ENCODE results near the gene RPS15.

The RPS15 gene

DNA sequence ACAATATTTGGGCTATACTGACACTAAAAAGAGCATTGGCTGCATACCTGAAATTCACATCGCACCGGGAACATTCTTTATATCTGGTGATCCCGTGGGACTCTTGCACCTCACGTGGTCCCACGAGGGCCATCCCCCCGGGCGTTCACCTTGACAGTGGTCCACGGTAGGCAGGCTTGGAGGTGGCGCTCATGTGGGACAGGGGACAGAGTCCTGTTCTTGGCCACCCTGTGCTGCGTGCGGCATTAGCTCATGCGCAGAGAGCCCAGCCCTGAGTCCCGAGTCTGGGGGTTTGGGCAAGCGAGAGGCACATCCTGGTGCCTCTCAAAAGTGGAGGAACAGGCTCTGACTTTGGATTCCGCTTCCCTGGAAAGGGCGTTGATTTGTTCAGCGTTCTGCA lies 44.4 kb upstream of the RPS15 start:
- Histone ChIP-seq H3K27me3 (ENCODE audit: control insufficient read depth, low read length) (no peaks in the 10 kb centered on the region), H3K79me2 (ENCODE audit: control insufficient read depth, low read length) (no peaks in the 10 kb centered on the region), H3K36me3 (ENCODE audit: control insufficient read depth, low read length) (peaks cover 36% of the 10 kb centered on the region), H3K4me2 (ENCODE audit: low read length) (no peak overlapping the region), H4K20me1 (ENCODE audit: control insufficient read depth, insufficient read depth, low read depth, low read length) (no peaks in the 10 kb centered on the region; the same call in 1 of the 2 replicates), H3F3A (ENCODE audit: control insufficient read depth, insufficient read depth) (peaks cover 3% of the 10 kb centered on the region; the same call in 1 of the 2 replicates), H3K9me3 (ENCODE audit: control insufficient read depth, insufficient read depth, low read length) (no peaks in the 10 kb centered on the region), H3K27ac (ENCODE audit: low read depth, low read length) (no peak overlapping the region), H3K4me1 (ENCODE audit: control insufficient read depth, low read length) (no peaks in the 10 kb centered on the region), H3K4me3 (ENCODE audit: low read length) (no peak overlapping the region), H3K9me2 (replicated peaks; ENCODE audit: control insufficient read depth, low read length) (no peaks in the 10 kb centered on the region)
- TF ChIP-seq, protein P1, sequence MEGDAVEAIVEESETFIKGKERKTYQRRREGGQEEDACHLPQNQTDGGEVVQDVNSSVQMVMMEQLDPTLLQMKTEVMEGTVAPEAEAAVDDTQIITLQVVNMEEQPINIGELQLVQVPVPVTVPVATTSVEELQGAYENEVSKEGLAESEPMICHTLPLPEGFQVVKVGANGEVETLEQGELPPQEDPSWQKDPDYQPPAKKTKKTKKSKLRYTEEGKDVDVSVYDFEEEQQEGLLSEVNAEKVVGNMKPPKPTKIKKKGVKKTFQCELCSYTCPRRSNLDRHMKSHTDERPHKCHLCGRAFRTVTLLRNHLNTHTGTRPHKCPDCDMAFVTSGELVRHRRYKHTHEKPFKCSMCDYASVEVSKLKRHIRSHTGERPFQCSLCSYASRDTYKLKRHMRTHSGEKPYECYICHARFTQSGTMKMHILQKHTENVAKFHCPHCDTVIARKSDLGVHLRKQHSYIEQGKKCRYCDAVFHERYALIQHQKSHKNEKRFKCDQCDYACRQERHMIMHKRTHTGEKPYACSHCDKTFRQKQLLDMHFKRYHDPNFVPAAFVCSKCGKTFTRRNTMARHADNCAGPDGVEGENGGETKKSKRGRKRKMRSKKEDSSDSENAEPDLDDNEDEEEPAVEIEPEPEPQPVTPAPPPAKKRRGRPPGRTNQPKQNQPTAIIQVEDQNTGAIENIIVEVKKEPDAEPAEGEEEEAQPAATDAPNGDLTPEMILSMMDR (IDR thresholded peaks at IDR 0.05; ENCODE audit: low read depth, low read length, poor library complexity, severe bottlenecking): no peak
- TF ChIP-seq EZH2phosphoT487 (IDR thresholded peaks at IDR 0.05; ENCODE audit: borderline replicate concordance, low read length): no peak

DNA sequence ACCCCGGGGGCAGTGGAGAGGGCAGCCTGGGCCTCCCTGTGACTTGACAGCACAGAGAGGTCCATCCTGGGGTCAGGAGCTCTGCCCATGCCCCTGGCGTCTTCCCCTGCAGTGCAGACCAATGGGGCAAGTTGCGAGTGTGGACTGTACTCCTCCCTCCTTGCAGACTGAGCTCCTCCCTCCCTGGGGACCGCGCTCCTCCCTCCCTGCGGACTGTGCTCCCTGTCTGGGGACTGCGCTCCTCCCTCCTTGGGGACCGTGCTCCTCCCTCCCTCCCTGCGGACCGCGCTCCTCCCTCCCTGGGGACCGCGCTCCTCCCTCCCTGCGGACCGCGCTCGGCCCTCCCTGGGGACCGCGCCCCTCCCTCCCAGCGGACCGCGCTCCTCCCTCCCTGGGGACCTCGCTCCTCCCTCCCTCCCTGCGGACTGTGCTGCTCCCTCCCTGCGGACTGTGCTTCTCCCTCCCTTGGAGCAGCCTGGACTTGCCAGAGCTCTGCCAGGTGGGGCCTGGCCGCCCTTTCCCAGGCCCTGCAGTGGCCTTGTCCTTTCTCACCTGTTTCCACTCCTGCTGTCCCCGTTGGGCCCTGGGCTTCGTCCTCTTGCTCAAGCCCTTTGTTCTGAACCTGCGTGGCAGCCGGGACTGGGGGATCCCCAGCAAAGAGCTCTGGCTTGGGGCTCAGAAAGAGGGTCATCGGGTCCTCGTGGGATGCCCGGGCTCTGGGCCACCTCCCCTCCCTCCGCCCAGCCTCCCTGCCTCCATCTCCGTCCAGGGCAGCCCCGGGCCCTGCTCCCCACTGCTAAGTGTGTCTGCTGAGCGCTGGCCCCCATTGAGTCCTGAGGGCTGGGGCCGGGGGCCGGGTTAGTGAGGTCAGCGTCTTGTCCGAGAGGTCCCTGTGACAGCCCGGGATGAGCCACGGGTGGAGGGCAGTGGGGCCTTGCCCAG lies 43.7 kb upstream of the RPS15 start:
- H3K4me2 ChIP-seq (ENCODE audit: low read length): no peak overlapping the region
- peaks cover 36% of the 10 kb centered on the region; the same call in 1 of the 2 replicates for H3K36me3 ChIP-seq (ENCODE audit: control insufficient read depth, low read length)
- no peaks in the 10 kb centered on the region for H3K9me2 ChIP-seq (replicated peaks; ENCODE audit: control insufficient read depth, low read length)
- no peaks in the 10 kb centered on the region for H3K9me3 ChIP-seq (ENCODE audit: control insufficient read depth, insufficient read depth, low read length)
- no peak overlapping the region for H3K4me3 ChIP-seq (ENCODE audit: low read length)
- H3K4me1 ChIP-seq (ENCODE audit: control insufficient read depth, low read length): no peaks in the 10 kb centered on the region
- H3K27ac ChIP-seq (ENCODE audit: low read depth, low read length): no peak overlapping the region
- H4K20me1 ChIP-seq (ENCODE audit: control insufficient read depth, insufficient read depth, low read depth, low read length): peaks cover 3% of the 10 kb centered on the region
- peaks cover 3% of the 10 kb centered on the region; the same call in 1 of the 2 replicates for H3F3A ChIP-seq (ENCODE audit: control insufficient read depth, insufficient read depth)
- H3K79me2 ChIP-seq (ENCODE audit: control insufficient read depth, low read length): no peaks in the 10 kb centered on the region
- TF ChIP-seq, protein P1 (IDR thresholded peaks at IDR 0.05; ENCODE audit: low read depth, low read length, poor library complexity, severe bottlenecking): no peak
- TF ChIP-seq EZH2phosphoT487 (IDR thresholded peaks at IDR 0.05; ENCODE audit: borderline replicate concordance, low read length): no peak
- H3K27me3 ChIP-seq (ENCODE audit: control insufficient read depth, low read length): no peaks in the 10 kb centered on the region

- TF ChIP-seq, protein P1 (IDR thresholded peaks at IDR 0.05; ENCODE audit: low read depth, low read length, poor library complexity, severe bottlenecking): no peak
- TF ChIP-seq EZH2phosphoT487 (IDR thresholded peaks at IDR 0.05; ENCODE audit: borderline replicate concordance, low read length): no peak
- peaks cover 4% of the 10 kb centered on the region for H3K4me1 ChIP-seq (ENCODE audit: control insufficient read depth, low read length)
- no peaks in the 10 kb centered on the region for H3K9me3 ChIP-seq (ENCODE audit: control insufficient read depth, insufficient read depth, low read length)
- H3K4me3 ChIP-seq (ENCODE audit: low read length): no peak overlapping the region
- no peak overlapping the region for H3K4me2 ChIP-seq (ENCODE audit: low read length)
- H3F3A ChIP-seq (ENCODE audit: control insufficient read depth, insufficient read depth): peaks cover 3% of the 10 kb centered on the region; the same call in 1 of the 2 replicates
- peaks cover 35% of the 10 kb centered on the region; the same call in 1 of the 2 replicates for H3K36me3 ChIP-seq (ENCODE audit: control insufficient read depth, low read length)
- H4K20me1 ChIP-seq (ENCODE audit: control insufficient read depth, insufficient read depth, low read depth, low read length): peaks cover 3% of the 10 kb centered on the region
- H3K27ac ChIP-seq (ENCODE audit: low read depth, low read length): no peak overlapping the region
- no peaks in the 10 kb centered on the region for H3K9me2 ChIP-seq (replicated peaks; ENCODE audit: control insufficient read depth, low read length)
- H3K27me3 ChIP-seq (ENCODE audit: control insufficient read depth, low read length): no peaks in the 10 kb centered on the region
- H3K79me2 ChIP-seq (ENCODE audit: control insufficient read depth, low read length): peaks cover 6% of the 10 kb centered on the region
Observed at GRCh38 chr19:1395194-1396018, 42.8 kb upstream of the RPS15 start.

All from DOHH2 (cell line).